GM21717 (cell line): ENCODE results near the gene ERBB2.
A peak's percentile ranks its signal among the peaks of the same experiment; 100 is the strongest.
"Not testable (repeated sequence)": the region's sequence is repeated elsewhere in the genome, so short reads cannot be mapped to it uniquely, and the experiment has no call there.

Experiments
- ATAC-seq: cut with Tn5 transposase; IDR thresholded peaks from one replicate; pipeline ENCODE4 v1.9.1; 2021; ENCODE audit warnings: mild to moderate bottlenecking, moderate library complexity; ENCODE audit not compliant: unreplicated experiment

ERBB2 gene

DNA sequence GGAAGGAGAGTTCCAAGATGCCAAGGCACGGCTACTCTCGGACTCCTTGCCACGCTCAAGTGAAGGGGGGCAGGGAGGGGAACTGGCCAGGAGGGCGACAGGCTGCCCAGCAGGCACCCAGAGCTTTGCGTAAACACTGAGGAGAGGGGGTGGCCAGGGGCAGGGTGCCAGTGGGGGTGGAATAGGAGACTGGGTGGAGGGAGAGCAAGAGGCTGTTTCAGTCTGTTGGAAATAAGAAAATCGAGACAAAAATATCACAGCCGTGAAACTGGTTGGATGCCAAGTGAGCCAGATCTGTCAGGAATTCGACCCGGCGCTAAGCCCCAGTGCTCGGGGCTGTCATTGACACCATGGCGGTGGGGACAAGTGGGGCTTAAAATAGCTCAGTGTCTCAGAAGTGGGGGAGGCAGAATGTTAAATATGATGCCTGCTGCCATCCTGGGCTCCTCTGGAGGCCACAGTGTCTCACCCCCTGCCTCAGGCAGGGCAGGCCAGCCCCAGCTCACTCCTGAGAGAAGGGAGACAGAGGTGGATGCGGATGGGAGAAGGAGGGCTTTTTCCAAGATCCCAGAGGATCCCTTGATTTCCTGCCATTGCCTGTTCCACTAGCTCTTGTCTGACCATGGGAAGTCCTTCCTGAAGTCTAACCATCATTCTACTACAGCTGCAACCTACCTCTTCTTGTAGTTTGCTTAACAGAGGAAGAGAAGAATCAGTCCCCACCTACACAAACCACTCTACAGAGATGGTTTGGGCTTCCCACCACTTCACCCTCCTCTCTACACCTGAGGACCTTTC lies 22.1 kb upstream of the ERBB2 start:
- no peak for ATAC-seq

DNA sequence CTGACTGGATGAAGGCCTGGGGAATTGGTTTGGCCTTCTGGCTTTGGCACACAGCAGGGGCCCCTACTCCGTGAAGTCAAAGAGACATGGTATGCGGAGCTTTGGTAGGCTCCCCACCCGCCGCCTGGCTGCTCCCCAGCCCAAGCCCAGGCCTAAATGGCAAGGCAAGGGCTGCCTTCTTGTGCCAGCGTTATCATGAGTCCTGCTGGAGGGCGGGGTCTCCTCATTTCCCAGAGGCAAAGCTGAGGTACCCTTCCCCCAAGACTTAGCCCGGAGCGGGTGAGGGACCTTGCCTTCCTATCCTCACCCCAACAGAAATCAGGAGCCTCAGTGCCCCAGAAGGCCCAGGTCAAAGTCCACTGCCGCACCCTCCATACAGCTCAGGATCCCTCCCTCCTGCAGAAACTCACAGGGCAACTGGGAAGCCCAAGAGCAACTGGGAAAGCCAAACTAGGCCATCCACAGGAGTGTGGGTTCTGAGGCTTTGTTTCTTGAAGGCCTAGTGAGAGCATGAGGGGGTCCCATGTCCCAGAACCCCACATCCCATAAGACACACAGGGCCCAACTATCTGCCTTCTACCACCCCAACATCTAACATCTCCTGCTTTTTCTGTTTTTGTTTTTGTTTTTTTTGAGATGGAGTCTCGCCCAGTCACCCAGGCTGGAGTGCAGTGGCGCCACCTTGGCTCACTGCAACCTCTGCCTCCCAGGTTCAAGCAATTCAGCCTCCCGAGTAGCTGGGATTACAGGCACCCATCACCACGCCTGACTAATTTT lies 21.3 kb upstream of the ERBB2 start:
- no peak for ATAC-seq

DNA sequence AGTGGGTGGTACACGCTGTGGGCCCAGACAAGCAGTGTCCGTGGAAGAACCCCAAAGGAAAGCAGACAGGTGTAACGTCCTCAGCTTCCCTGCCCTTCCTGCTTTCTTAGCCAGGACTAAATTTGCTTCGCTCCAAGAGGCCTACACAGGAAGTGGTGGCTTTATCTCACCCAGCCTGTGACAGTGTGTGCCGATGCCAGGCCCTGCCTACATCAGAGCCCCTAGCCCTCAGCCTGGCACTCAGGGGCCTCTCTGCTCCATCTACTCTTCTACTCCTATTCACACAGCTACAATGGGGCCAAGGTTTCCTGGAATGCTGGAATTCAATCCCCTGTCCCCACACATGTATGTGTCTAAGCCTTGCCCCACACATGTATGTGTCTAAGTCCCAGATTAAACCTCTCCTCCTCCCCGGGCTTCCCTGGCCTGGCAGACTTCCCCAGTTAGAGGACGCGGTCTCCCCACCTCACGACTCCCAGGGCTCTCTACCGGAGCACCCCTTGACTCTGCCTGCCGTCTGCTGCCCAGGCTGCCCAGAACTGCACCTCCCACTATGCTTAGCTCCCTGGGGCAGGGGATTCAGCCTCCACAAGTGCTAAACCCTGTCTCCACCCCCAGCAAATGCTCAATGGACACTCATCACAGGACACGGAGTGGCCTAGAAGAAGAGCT lies 20.2 kb upstream of the ERBB2 start:
- no peak for ATAC-seq

DNA sequence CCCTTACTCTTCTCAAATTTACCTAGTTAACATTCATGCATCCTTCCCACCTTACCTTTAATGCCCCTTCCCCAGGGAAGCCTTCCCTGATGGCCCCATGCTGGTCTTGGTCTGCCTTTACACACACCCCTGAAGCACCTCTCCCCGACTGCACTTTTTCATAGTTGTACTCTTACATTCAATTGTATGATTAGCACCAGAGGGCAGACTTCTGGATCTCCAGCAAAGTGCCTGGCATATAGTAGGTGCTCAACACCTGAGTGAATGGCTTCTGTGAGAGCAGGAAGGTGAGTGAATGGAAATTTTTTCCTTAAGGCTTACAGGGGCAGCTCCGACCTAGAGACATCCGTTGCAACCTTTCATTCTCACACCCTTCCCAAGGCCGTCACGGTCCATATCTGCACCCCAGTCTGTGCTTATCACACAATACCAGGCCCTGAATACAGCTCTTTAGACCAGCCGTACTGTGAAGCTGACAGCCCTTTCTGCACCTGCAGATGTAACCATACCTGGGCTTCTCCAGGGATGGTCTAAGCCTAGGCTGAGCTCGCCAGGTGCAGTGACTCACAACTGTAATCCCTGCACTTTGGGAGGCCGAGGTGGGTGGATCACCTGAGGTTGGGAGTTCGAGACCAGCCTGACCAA lies 16.4 kb upstream of the ERBB2 start:
- ATAC-seq, result no peak

DNA sequence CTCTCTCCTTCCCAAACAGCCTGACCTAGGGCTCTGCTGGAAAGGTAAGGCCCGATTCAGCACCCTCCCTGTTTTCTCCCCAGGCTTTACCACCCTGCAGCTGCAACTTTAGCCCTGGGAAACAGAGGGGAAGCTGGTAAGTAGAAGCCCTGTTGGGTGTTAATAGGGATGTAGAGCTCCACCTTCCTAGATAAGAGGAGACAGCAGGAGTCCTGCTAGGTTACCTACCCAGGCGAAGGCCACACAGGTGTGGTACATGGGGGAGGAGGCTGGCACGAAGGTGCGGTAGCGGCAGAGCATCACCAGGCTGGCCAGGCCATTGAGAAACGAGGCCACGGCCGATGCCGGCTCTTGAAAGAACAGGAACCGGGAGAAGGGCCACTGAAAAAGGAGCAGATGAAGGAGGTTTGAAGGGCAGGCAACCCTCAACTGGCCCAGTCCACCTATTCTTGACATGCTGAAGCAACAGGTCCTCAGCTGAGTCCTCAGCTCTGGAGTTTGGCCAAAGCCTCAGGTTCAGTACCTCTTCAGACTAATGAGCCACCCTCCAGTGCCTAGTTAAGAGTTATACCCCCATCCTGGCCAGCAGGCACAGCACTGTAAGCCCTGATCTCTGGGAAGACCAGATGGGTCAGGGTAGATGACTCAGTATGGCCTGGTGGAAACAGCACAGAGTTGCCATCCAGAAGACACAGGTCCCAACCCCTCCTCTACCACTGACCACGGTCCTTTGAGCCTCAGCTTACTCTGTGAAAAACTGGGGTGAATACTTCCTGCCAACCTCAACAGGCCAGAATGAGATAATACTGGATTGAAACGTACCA lies 15.3 kb upstream of the ERBB2 start:
- no peak for ATAC-seq

DNA sequence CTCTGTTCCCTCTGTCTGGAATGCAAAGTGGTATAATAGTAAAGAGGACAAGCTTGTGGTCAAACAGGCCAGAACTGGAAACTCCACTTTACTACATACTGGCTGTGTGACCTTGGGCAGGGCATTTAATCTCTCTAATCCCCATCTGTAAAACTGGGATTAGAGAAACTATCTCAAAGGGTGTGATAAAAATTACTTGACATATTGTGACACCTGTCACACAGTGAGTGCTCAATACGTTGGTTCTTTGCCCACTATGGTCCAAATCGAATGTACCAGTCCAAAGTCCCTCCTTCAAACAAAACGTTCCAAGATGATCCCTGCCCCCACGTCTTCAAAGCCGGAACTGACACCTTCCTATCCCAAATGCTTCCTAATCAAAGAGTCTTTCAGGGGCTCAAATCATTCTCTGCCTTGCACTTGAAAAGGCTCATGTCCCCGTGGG lies 12.7 kb upstream of the ERBB2 start:
- no peak for ATAC-seq

- peak; percentile 80 for ATAC-seq
Measured at GRCh38 chr17:39687546-39688474, 12.1 kb upstream of the ERBB2 start, which contains the start of gene PGAP3. PGAP3 (minus strand) TSS chr17:39688057; CDS start chr17:39688014, 43 bp downstream.

DNA sequence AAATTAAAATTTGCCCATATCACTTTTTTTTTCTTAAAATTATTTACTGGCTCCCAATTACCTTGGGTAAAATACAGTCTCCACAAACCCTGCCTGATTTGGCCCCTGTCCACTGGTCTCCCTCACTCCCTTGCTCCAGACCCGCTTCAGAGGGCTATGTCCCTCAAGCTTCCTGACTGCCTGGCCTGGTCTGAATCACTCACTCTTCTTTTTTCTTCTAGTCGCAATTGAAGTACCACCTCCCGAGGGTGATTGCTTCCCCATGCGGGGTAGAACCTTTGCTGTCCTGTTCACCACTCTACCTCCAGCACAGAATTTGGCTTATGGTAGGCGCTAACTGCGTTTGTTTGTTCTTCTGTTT lies 11.4 kb upstream of the ERBB2 start:
- no peak for ATAC-seq

- ATAC-seq, result no peak
Measured at GRCh38 chr17:39688945-39689344, 10.9 kb upstream of the ERBB2 start.

GRCh38 chr17:39694593-39694992 lies 5.3 kb upstream of the ERBB2 start:
- ATAC-seq, result no peak

GRCh38 chr17:39695089-39695474 lies 4.8 kb upstream of the ERBB2 start:
- ATAC-seq, result no peak

DNA sequence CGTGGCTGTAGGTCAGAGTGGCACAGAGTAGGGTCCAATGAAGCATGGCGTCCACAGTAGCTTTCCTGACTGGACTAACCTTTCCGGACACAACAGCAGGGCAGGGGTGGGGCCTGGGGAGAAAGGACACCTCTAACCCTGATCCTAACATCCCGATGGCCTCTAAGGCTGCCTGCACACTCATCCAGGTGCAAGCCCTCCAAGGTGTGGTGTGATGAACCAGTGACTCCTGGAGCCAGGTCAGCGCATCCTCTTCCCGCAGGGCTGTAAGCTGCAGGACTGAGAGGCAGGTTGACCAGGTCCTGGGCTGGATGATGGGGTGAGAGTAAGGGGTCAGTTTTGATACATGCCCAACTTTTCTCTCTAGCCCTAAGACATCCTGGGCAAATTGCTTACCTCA lies 3.1 kb upstream of the ERBB2 start:
- no peak for ATAC-seq

- ATAC-seq, result no peak
Measured at GRCh38 chr17:39697961-39698360, 1.9 kb upstream of the ERBB2 start.

DNA sequence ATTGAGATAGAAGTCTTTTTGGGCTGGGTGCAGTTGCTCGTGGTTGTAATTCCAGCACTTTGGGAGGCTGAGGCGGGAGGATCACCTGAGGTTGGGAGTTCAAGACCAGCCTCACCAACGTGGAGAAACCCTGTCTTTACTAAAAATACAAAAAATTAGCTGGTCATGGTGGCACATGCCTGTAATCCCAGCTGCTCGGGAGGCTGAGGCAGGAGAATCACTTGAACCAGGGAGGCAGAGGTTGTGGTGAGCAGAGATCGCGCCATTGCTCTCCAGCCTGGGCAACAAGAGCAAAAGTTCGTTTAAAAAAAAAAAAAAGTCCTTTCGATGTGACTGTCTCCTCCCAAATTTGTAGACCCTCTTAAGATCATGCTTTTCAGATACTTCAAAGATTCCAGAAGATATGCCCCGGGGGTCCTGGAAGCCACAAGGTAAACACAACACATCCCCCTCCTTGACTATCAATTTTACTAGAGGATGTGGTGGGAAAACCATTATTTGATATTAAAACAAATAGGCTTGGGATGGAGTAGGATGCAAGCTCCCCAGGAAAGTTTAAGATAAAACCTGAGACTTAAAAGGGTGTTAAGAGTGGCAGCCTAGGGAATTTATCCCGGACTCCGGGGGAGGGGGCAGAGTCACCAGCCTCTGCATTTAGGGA lies 577 bp upstream of the ERBB2 start:
- ATAC-seq, result not testable (repeated sequence)

DNA sequence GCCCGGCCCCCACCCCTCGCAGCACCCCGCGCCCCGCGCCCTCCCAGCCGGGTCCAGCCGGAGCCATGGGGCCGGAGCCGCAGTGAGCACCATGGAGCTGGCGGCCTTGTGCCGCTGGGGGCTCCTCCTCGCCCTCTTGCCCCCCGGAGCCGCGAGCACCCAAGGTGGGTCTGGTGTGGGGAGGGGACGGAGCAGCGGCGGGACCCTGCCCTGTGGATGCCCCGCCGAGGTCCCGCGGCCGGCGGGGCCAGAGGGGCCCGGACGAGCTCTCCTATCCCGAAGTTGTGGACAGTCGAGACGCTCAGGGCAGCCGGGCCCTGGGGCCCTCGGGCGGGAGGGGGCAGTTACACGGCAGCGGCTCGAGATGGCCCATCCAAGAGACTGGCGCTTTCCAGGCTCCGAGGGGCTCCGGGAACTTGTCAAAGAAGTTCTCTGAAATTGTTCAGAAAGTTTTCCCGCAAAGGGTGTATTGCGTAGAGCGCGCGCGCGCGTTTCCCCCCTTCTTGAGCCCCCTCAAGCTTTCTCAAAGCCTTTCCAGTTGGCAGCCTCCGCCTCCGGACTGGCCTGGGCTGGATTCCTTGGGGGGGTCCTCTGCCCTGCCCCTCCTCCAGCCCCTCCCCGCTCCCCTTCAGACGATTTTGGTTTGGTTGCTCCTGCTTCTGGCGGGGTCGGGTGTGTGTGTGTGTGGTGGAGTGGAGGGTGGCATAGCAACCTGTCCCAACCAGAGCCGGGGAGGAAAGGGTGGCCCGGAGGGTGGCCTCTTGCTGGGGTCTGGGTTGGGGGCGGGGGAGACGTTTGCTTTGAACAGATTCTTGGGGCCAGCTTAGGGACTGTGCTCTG lies 504 bp downstream of the ERBB2 start:
- no peak for ATAC-seq

DNA sequence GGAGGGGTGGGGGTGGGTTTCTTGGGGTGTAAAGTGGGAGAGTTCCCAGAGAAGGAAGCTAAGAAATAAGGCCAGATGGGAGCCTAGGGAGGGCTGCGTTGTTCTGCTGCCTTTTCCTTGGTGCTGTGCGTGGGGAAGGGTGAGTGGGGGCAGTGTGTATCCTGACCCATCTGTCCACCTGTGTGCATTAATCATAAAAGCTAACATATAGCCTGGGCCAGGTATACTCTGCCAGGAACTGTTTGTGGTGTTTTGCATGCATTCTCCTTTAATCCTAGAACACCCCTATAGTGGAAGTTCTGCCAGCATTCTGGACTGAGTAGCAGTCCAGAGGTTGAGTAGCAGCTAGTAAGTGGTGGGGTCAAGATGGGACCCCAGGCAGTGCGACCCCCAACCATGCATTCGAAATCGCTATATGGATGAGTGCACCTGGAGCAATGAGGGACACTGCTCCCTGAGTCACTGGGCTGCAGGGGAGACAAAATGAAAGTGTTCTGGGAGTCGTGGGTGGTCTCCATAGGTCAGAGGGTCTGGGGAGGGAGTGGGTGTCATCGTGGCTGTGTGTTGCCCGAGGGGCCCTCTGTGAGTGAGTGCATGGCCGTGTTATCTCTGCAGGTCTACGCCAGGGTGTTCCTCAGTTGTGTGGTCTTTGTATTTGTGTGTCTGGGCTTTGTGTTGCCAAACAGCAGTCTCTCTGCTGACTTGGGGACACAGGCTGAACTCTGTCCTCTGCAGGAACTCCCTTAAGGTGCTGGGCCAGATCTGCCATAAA lies 1.3 kb downstream of the ERBB2 start:
- no peak for ATAC-seq

- no peak for ATAC-seq
Measured at GRCh38 chr17:39701784-39702422, 2.0 kb downstream of the ERBB2 start.
